ENCODE measurements around the gene MTMR10.

MTMR10 gene

DNA sequence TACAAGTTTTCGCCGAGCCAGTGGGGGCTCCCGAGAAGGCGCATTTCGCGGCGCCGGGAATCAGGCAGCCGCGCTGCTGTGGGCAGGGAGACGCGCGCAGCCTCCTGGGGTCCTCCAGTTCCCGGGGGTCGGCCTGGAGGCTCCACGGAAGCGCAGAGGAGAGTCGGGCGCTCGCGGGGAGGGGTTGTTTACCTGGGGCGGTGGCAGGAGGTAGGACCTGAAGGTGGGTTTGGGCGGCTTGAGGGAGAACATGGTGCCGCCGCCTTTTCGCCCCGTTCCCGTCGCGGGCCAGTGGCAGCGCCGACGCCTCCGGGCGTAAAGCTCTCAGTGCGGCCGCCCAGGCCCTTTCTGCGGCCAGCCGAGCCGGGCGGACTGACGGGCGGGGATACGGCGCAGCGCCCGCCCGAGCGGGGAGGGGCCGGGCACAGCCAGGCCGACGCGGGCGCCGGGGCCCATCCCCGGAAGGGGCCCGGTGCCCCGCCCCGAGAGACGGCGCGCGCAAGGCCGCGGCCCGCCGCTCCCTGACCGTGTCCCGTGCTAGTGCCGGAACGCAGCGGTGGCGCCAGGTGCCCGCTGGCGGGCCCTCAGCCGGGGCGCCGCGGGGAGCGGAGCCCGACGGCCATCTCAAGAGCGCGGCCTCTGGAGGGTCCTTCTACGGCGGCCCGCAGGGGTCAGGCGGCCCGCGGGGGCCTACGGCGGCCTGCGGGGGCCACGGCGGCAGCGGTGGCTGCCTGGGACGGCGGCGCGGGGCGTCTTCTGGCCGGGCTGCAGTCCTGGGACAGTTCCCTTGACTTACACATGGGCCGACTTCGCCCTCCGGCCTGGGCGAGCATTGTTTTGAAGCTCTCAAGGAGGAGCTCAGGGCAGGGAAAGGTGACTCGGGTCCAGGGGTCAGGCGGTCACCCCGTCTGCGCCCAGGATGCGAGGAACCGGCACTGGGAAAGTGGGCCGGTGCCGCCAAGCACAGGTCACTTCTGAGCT lies at the start of gene MTMR10:
Gene MTMR10 (minus strand): TSS at position 374 of the 981 bp plus-strand sequence. CDS start 122 bp downstream, at position 252.
- DNase-seq (ENCODE audit: low read depth in 2 of 3, low spot score in 1 of 3) = peak; percentile 27 to 66 (median 44)

- DNase-seq (ENCODE audit: low read depth in 2 of 3, low spot score in 1 of 3) = no peak
Observed at GRCh38 chr15:31040611-31041010, 49.2 kb upstream of the MTMR10 start.

- no peak for DNase-seq (ENCODE audit: low read depth in 2 of 3, low spot score in 1 of 3)
Observed at GRCh38 chr15:31039961-31040360, 48.5 kb upstream of the MTMR10 start.

- no peak for DNase-seq (ENCODE audit: low read depth in 2 of 3, low spot score in 1 of 3)
Observed at GRCh38 chr15:31037731-31038477, 46.5 kb upstream of the MTMR10 start.

- no peak for DNase-seq (ENCODE audit: low read depth in 2 of 3, low spot score in 1 of 3)
Observed at GRCh38 chr15:31036783-31037182, 45.4 kb upstream of the MTMR10 start.

DNA sequence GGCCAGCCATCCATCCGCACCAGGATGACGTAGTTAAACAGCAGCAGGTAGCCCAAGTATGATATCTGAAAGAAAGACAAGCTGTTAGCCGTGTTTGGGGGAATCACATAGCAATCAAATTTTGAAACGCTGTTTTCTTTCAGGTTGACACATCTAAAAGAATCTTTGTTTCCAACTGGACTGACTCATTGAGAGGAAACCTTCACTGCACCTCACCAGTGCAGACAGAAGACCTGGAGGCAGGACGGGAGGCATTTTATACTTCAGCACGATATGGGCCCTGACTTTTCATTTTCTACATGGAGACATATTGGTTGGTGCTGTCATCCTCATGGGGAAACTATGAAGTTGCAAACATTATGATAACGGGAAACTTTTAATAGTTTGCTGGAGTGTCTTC lies 44.2 kb upstream of the MTMR10 start:
- DNase-seq (ENCODE audit: low read depth in 2 of 3, low spot score in 1 of 3) = no peak

- no peak for DNase-seq (ENCODE audit: low read depth in 2 of 3, low spot score in 1 of 3)
Observed at GRCh38 chr15:31034152-31034551, 42.7 kb upstream of the MTMR10 start.

DNA sequence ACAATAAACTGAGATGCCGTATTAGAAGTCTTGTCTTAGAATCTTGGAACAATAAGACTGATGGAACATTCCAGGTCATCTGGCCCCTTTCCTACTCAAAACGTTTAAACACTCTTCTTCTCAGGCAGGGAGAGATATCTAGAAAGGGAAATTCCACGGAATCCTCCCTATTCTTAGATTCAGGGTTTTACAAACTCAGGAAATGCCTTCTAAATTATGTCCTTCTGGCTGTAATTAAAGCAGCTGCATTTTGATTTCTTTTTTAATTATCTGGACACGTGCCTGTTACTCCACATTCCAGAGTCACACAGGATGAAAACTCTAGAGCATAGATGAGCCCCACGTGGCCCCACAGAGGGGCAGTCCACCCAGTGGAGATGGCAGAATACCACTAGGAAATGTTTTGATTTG lies 41.5 kb upstream of the MTMR10 start:
- no peak for DNase-seq (ENCODE audit: low read depth in 2 of 3, low spot score in 1 of 3)

DNA sequence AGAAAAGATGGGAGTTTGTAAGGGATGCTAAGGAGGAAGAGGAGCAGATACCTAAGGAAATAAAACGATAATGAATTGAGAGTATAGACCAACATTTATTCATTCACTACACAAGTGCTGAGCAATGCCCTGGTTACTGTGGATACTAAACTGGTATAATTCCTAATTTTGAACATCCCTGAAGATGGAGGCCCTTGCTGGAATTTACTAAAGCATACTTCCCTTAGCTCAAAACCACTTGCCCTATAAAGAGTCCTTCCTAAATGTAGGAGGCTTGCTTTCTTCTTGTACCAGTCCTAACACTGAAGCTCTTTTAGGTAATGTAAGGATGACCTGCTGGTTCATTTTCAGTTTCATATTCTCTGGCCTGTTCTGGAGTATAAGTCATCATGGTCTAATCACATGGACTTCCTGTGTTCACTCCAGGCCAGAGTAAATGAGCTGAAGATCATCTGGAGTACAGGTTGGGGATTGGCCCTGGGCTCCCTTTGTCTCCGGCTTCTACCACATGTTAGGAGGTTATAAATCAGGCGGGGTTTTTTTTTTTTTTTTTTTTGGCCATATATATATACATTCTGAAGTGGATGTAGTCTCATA lies 40.1 kb upstream of the MTMR10 start:
- no peak for DNase-seq (ENCODE audit: low read depth in 2 of 3, low spot score in 1 of 3)

- DNase-seq (ENCODE audit: low read depth in 2 of 3, low spot score in 1 of 3) = no peak
Observed at GRCh38 chr15:31027910-31028578, 36.6 kb upstream of the MTMR10 start.

DNA sequence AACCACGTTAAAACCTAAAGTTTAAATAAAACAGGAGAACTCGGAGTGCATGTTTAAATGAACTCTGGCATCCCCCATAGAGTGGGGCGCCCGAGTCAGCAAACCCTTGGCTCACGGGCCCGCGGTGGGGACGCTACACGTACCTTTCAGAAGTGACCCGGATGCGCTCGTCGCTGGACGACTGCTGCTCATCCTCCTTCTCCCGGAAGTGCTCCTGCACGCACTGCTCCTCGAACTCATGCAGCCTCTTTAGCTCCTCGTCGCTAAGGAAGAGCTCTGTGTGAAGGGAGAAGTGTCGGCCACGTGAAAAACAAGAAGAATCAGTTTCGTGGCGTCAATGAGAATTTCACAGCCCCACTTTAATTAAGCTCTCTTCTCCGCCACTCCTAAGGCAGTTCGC lies 34.6 kb upstream of the MTMR10 start:
- no peak for DNase-seq (ENCODE audit: low read depth in 2 of 3, low spot score in 1 of 3)

GRCh38 chr15:31024979-31025378 lies 33.6 kb upstream of the MTMR10 start:
- no peak for DNase-seq (ENCODE audit: low read depth in 2 of 3, low spot score in 1 of 3)

GRCh38 chr15:31024330-31024729 lies 32.9 kb upstream of the MTMR10 start:
- no peak for DNase-seq (ENCODE audit: low read depth in 2 of 3, low spot score in 1 of 3)

DNA sequence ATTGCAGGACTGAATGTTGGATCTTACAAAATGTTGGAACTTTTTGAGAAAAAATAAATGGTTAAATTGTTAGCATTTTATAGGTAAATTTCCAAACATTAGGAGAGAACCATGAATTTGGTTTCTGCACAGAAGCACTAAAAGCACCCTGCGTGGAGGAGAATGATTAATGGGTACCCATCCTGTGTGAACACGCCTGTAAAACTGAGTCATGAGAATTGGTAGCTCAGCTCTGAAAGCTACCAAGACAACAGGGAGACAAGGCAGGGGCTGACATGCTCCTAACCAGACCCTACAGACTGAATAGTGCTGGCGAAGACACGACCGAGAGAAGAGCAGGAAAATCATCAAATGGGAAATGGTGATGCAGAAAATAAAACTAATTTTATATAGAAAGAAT lies 32.4 kb upstream of the MTMR10 start:
- no peak for DNase-seq (ENCODE audit: low read depth in 2 of 3, low spot score in 1 of 3)

- no peak for DNase-seq (ENCODE audit: low read depth in 2 of 3, low spot score in 1 of 3)
Observed at GRCh38 chr15:31021067-31021665, 29.7 kb upstream of the MTMR10 start.

DNA sequence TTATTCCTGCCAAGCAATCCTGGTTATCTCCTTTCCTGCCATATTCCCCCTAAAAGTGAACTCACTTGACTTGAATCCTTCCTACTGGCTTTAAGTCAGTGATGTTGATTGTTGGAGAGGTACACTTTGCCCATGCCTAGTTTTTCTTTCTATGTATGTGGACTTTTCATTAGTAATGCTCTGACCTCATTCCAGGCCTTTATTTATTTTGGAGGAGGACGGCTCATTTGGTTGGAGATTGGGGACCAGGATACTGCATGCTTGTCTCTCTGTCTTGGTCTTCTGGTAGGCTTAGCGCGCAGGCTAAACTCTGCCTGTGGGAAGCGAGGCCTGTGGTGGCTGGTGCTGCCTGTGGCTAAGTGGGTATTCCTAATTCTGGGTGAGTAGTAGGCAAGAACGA lies 29.1 kb upstream of the MTMR10 start:
- no peak for DNase-seq (ENCODE audit: low read depth in 2 of 3, low spot score in 1 of 3)

DNA sequence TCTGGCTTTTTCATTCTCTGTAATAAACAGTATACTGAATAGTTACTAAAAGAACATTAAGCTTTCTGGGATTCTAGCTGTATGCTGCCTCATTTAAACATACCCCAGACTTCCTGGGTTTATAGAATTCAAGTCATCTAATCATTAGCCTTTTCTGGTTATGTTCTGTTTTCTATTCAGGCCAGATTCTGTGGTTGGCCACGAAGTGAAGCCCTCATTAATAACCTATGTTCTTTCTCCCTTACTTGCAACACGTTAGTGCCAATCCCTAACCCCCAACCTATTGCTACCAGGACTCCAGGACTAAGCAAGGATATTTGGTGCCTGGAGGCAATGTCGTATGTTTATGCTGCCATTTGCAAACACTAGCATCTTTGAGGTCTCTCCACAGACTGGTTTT lies 28.6 kb upstream of the MTMR10 start:
- no peak for DNase-seq (ENCODE audit: low read depth in 2 of 3, low spot score in 1 of 3)

- DNase-seq (ENCODE audit: low read depth in 2 of 3, low spot score in 1 of 3) = no peak
Observed at GRCh38 chr15:31017311-31017710, 25.9 kb upstream of the MTMR10 start.

DNA sequence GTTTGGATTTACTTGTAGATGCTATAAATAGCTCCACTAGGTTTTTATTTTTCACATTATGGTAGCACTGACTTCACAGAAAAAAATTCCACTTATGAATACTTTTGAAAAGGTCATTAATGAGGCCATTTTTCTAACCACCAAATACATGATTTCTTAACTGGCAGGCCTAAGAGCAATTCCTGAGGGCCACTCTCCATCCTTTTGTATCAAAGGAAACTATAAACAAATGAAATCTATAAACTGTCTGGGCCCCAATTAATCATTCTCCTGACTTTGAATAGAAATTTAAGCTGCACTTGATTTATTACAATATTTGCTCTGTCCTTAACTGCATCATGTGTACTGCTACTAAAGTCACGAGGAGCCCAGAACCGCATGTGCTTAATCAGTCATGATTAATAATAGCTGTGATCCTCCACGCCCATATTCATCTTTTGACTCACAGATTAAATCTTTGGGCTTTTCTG lies 25.1 kb upstream of the MTMR10 start:
- no peak for DNase-seq (ENCODE audit: low read depth in 2 of 3, low spot score in 1 of 3)

DNA sequence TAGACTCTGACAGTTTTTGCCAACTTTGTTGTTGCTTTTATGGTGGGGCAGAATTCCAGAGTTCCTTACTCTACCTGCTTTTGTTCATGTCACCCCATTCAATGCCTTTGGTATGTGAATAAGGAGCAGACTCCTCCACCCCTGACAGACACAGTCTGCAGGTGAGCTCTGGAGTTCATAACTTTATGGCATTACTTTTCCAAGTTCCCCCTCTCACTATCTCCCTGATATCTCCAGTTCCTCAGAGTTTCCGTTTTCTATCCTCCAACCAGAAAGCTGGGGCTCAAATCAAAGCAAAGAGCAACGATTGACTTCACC lies 23.1 kb upstream of the MTMR10 start:
- no peak for DNase-seq (ENCODE audit: low read depth in 2 of 3, low spot score in 1 of 3)

Data from stimulated activated CD4-positive, alpha-beta T cell treated with anti-CD3 and anti-CD28 coated beads, Interleukin-12 subunit alpha, Interleukin-12 subunit beta, amount 100 ng/mL, for 48 hours (primary cell).